Measurements from ENCODE around the gene LYPD6B. TPM values are rescaled to one million over a fixed set of nuclear protein-coding genes. Genes with fewer than 3 reads are reported as not detected.

LYPD6B gene
- total RNA-seq, 1 donor from 2014 or later: 13.5 TPM

- H3K4me3 Mint-ChIP-seq (ENCODE audit: unreplicated experiment): no peak overlapping the region
- peaks cover 10% of the 10 kb centered on the region for H3K9me3 Mint-ChIP-seq (ENCODE audit: unreplicated experiment)
- H3K36me3 Mint-ChIP-seq (ENCODE audit: unreplicated experiment): no peaks in the 10 kb centered on the region
- H3K27me3 Mint-ChIP-seq (ENCODE audit: unreplicated experiment): no peaks in the 10 kb centered on the region
- H3K4me1 Mint-ChIP-seq (ENCODE audit: unreplicated experiment): peaks cover 22% of the 10 kb centered on the region
- no peak for DNase-seq (ENCODE audit: extremely low spot score, unreplicated experiment)
- H3K27ac Mint-ChIP-seq (ENCODE audit: unreplicated experiment): no peak overlapping the region
- TF ChIP-seq, protein P1, sequence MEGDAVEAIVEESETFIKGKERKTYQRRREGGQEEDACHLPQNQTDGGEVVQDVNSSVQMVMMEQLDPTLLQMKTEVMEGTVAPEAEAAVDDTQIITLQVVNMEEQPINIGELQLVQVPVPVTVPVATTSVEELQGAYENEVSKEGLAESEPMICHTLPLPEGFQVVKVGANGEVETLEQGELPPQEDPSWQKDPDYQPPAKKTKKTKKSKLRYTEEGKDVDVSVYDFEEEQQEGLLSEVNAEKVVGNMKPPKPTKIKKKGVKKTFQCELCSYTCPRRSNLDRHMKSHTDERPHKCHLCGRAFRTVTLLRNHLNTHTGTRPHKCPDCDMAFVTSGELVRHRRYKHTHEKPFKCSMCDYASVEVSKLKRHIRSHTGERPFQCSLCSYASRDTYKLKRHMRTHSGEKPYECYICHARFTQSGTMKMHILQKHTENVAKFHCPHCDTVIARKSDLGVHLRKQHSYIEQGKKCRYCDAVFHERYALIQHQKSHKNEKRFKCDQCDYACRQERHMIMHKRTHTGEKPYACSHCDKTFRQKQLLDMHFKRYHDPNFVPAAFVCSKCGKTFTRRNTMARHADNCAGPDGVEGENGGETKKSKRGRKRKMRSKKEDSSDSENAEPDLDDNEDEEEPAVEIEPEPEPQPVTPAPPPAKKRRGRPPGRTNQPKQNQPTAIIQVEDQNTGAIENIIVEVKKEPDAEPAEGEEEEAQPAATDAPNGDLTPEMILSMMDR (IDR thresholded peaks at IDR 0.05): no peak
These were observed 64.7 kb downstream of the LYPD6B start for GRCh38 chr2:149103081-149103620.

GRCh38 chr2:149104221-149104620, 65.7 kb downstream of the LYPD6B start:
- peaks cover 16% of the 10 kb centered on the region for H3K4me1 Mint-ChIP-seq (ENCODE audit: unreplicated experiment)
- no peaks in the 10 kb centered on the region for H3K27me3 Mint-ChIP-seq (ENCODE audit: unreplicated experiment)
- H3K9me3 Mint-ChIP-seq (ENCODE audit: unreplicated experiment): peaks cover 10% of the 10 kb centered on the region
- no peak overlapping the region for H3K27ac Mint-ChIP-seq (ENCODE audit: unreplicated experiment)
- DNase-seq (ENCODE audit: extremely low spot score, unreplicated experiment): no peak
- H3K36me3 Mint-ChIP-seq (ENCODE audit: unreplicated experiment): no peaks in the 10 kb centered on the region
- H3K4me3 Mint-ChIP-seq (ENCODE audit: unreplicated experiment): no peak overlapping the region
- TF ChIP-seq, protein P1 (IDR thresholded peaks at IDR 0.05): no peak

- H3K27ac Mint-ChIP-seq (ENCODE audit: unreplicated experiment): no peak overlapping the region
These were observed 73.6 kb downstream of the LYPD6B start for GRCh38 chr2:149112068-149112467.

DNA sequence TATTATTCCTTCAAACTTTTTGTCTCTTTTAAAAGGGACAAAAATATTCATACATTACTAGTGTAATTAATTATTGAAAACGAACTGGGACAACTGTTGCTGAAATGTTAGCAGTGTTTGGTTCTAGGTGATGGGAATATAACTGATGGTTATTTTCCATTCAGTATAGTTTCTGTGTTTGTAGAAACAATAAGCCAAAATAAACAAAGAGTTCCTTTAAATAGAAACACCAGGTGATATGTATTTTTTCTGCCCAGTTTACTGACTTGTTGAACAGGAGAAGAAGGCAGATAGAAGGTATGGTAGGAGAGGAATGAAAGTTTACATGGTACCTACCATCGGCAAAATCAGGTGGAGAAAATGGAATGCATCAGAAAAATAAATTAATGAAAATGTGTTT, 74.2 kb downstream of the LYPD6B start:
- no peaks in the 10 kb centered on the region for H3K36me3 Mint-ChIP-seq (ENCODE audit: unreplicated experiment)
- H3K4me1 Mint-ChIP-seq (ENCODE audit: unreplicated experiment): no peaks in the 10 kb centered on the region

More at GRCh38 chr2:149112068-149112467, 73.6 kb downstream of the LYPD6B start:
- H3K9me3 Mint-ChIP-seq (ENCODE audit: unreplicated experiment): no peaks in the 10 kb centered on the region
- H3K4me1 Mint-ChIP-seq (ENCODE audit: unreplicated experiment): no peaks in the 10 kb centered on the region
- H3K36me3 Mint-ChIP-seq (ENCODE audit: unreplicated experiment): no peaks in the 10 kb centered on the region
- DNase-seq (ENCODE audit: extremely low spot score, unreplicated experiment): no peak
- no peak overlapping the region for H3K4me3 Mint-ChIP-seq (ENCODE audit: unreplicated experiment)
- TF ChIP-seq, protein P1 (IDR thresholded peaks at IDR 0.05): no peak
- no peaks in the 10 kb centered on the region for H3K27me3 Mint-ChIP-seq (ENCODE audit: unreplicated experiment)

GRCh38 chr2:149115781-149116180, 77.3 kb downstream of the LYPD6B start:
- no peaks in the 10 kb centered on the region for H3K9me3 Mint-ChIP-seq (ENCODE audit: unreplicated experiment)
- H3K27me3 Mint-ChIP-seq (ENCODE audit: unreplicated experiment): no peaks in the 10 kb centered on the region
- no peak overlapping the region for H3K27ac Mint-ChIP-seq (ENCODE audit: unreplicated experiment)
- TF ChIP-seq, protein P1 (IDR thresholded peaks at IDR 0.05): no peak
- no peaks in the 10 kb centered on the region for H3K36me3 Mint-ChIP-seq (ENCODE audit: unreplicated experiment)
- no peak overlapping the region for H3K4me3 Mint-ChIP-seq (ENCODE audit: unreplicated experiment)
- DNase-seq (ENCODE audit: extremely low spot score, unreplicated experiment): no peak
- no peaks in the 10 kb centered on the region for H3K4me1 Mint-ChIP-seq (ENCODE audit: unreplicated experiment)

More for the DNA sequence above, 74.2 kb downstream of the LYPD6B start:
- no peak overlapping the region for H3K27ac Mint-ChIP-seq (ENCODE audit: unreplicated experiment)
- TF ChIP-seq, protein P1 (IDR thresholded peaks at IDR 0.05): no peak
- DNase-seq (ENCODE audit: extremely low spot score, unreplicated experiment): no peak
- no peak overlapping the region for H3K4me3 Mint-ChIP-seq (ENCODE audit: unreplicated experiment)
- H3K9me3 Mint-ChIP-seq (ENCODE audit: unreplicated experiment): no peaks in the 10 kb centered on the region
- H3K27me3 Mint-ChIP-seq (ENCODE audit: unreplicated experiment): no peaks in the 10 kb centered on the region
